ENCODE data around the gene CCDC57.

CCDC57 gene

DNA sequence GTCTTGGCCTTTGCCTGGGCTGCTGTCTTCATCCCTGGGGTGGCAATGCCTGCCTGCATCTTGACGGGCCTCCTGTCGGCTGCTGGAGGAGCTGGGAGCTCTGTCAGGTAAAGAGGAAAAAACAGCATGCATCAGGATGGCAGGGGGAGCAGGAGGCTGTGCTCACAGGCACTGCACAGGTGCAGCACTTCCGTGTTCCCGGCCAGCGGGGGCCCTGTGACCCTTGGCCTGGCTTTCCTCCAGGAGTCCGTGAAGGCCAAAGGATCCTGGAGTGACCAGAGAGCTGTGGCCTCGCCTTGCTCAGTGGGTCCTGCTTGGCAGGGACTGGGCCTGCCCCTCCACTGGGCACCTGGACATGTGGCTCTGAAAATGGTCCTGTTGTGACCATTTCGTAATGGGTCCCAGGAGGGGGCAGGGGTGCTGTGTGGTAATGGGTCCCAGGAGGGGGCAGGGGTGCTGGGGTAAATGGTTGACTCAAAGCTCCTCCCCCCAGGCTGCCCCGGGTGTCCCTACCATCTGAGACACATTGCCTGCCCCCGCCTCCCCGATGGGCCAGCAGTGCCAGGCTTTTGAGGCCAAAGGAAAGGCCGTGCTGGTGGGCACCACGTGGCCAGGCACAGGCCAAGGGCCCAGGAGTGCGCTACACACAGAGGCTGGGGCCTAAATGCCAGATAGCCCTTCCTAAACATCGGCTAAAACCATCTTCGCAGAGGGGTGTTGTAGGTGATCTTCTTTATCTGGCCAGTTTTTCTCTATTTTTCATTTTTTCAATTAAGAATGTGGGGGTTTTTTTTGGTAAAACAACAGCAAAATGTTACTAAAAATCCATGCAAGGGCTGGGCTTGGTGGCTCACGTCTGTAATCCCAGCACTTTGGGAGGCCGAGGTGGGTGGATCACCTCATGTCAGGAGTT lies 110.6 kb downstream of the CCDC57 start:
- no peak for DNase-seq

DNA sequence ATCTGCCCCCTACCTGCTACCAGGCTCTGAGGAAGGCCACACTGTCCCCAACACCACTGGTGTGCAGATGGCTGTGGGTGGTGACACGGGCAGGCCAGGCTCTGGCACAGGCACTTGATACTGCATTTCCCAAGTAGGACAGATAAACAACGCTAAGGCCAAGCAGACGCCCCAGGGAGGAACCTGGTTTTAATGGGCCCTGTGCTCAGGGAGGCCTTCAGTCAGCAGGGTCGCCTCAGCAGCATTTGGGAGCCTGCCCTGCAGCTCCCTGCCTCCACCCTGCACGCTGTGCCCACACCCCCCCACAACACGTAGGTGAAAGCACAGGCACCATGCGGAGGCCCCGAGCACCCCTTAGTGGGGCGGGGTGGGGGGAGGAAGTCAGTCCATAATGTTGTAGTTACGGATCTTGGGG lies 111.3 kb downstream of the CCDC57 start:
- DNase-seq = no peak

DNA sequence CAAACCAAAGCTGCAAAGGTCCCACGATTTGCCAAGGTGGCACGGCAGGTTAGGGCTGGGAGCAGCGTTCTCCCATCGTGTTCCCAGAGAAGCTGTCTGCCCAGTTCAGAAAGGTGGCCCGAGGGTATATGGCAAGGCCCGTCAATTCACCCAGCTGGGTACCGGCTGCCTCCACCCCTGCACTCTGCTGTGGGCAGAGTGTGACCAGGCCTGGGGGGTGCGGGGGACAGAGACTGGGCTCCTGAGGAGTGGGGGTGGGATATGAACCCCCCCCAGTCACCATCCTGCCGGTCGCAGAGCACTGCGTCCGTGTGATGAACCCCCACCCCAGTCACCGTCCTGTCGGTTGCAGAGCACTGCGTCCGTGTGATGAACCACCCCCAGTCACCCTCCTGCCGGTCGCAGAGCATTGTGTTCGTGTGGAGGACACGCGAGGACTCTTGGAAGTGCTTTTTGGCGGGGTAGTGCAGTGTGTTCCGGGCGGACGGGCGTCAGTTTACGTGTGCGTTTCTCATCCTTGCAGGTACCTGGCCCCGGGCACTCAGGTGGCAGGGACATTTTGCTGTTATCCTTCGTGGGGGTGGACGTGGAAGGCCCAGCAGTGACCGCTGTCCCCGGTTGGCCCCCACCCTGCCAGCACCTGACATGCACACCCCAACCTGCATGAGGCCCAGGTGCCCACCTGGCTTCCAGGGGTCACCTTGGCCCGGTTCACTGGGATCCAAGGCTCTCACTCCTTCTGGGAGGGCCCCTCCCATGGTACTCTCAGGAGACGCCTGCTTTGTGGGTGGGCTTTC lies 111.9 kb downstream of the CCDC57 start:
- DNase-seq = no peak

DNA sequence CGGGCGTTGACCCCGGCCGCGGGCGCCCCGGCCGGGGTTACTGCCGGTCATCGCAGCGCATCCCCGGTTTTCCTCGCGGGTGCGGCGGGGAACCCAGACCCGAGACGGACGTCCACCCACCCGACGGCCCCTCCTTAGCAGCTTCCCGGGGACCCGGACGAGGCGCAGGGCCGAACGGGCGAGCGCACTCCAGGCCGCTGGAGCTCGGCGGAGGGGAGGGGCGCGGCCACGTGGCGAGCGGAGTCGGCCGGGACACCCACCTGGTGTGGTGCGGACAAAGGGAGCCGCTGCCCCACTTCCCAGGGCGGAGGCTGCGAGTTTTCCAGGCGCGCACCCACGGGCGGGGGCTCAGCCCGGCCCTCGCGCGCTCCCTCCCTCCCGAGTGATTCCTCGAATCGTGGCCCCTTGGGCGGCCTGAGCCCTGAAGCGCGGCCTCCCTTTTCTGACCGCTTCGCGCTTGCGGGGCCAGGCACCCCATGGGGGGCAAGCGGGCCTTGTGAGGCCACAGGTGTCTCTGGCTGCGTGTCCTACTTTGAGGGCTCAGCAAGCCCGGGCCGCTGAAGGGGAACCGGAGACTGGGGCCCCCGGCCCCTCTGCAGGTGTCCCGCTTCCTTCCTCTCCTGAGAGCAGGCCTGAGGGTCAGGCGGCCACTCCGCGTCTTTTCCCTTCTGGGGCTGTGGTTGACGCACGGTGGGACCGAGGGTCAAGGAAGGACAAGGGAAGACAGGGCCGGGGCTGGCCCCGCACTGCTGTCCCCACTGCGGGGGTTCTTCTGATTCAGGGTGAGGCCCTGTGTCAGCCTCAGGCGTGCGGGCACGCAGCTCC lies 113.5 kb downstream of the CCDC57 start:
- DNase-seq = no peak

DNA sequence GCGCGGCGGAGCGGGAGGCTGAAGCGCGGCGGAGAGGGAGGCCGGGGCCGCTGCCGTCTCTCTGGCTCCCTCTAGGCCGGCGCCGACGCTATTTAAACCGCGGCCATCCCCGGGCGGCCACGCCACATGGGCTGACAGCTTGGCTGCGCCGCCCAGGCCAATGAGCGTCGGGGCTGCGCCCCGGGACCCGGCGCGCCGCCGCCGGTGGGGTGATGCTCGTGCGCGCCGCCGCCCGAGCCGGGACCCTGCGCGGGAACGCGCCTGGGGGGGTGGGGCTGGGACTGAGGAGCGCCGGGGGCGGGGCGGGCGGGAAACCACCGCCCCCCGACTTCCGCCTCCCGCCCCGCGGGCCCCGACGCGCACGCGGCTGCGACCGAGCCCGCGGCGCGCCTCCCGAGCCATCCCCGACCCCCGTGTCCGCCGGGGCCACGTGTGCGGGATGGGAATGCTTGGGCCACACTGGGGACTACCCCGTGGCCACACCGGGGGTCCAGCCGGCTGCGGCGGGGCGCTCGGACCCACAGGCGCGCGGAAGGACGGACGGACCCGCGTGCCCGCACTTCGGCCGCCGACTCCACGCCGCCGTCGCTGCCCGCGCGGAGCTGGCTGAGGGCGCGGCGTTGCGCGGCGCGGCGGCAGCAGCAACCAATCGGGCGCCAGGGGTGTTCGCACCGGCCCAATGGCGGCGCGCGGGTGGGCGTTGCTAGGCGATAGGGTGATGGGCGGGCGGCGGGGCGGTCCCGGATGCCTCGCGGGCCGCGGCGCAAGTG lies 114.3 kb downstream of the CCDC57 start, which contains the start of gene FASN:
TSS of gene FASN (minus strand) at position 68 of the 770 bp plus-strand sequence. CDS start 1,791 bp downstream, outside the sequence.
- DNase-seq = peak; percentile 82

DNA sequence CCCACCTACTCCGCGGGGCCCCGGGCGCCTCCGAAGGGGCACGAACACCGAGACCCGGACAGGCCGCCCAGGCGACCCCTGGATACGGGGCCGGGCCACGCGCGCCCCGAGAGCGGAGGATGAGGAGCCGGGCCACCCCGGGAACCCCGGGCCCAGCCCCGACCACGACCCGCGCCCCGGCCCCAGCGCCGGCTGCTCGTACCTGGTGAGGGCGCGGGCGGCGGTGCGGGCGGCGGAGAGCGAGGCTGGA lies 114.8 kb downstream of the CCDC57 start:
- no peak for DNase-seq

DNA sequence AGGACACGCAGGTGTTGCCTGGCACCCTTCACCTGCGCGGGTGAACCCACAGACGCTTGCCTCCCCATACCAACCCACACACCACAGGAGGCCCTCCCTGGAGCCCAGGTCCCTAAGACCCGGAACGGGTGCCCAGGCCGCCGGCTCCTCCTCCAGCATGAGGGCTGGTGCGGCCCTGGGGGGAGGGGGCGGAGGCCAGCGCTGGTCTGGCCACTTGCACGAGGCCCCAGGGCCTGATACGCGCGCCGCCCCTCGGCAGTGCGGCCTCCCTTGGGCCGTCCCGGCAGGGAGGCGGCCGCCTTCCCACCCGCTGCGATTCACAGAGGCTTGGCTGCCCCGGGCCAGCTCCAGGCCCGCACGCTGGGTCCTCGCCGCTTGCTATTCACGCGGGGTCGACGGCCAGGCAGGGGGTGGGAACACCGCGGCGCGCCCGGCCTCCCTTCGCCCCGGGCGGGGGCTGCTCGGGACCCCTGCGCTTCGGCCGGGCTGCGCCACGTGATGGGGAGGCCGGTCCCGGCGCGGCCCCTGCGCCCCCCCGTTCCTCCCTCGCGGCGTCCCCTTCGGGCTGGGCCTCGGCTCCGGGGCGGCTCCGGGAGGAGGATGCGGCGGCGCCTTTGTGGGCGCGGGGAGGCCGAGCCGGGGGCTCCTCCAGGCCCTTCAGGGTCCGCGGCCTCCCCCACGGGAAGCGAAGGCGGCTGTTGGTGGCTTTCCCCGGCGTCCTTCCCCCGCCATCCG lies 115.3 kb downstream of the CCDC57 start:
- no peak for DNase-seq

DNA sequence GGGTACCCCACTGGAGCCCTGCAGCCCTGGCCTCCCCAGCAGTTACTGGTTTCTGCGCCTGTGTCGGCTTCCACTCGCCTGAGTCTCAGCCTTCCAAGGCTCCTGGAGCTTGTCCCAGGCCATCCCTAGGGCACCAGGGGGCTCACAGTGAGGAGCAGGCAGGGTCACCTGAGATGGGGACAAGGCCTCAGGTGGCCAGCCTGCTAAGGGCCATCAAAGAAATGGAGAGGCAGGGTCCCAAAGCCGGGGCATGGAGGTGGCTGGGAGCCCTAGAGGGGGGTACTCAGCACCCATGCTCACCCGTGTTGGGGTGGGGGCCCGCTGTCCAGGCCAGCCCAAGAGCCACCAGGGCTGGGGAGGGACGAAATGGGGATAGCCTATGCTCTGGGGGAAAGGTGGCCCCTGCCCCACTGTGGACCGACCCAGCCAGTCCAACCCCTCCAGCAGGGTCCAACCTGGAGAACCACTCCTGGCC lies 115.9 kb downstream of the CCDC57 start:
- DNase-seq = no peak

DNA sequence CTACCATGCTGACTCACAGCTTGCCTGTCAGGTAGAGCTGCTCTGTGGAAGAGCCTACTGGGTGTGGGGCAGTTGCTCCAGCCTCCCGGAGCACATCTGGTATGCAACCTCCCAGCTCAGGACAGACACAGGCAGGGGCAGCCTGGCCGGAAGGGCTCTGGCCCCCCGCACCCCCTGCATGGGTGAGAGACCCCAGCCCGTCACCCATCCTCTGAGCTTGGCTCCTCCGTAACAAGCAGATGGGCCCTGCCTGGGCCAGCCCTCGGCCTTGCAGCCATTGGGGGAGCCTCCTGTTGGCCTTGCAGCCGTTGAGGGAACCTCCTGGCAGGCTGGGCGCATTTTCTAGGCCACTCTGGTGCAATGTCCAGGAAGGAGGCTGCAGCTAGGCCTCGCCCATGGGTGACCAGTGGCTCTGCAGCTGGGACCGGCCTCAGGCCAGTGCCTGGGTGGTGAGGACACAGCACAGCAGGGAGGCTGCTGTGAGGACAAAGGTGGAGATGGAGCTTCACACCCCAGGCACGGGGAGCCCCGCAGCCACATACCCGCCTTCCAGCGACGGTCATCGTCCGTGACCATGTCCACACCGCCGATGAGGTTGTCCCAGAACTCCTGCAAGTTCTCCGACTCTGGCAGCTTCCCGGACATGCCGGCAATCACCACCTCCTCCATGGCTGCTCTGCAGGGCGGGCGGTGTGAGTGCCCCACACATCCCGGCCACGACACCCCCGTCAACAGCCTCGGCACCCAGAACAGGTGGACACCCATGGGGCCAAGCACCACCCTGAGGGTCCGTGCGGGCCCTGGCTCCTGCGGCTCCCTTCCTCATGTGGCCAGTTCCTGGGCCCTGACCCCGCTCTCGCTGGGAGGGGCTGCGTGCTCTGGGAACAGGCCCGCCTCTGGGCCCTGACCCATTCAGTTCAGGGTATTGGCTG lies 116.6 kb downstream of the CCDC57 start:
- DNase-seq = no peak

DNA sequence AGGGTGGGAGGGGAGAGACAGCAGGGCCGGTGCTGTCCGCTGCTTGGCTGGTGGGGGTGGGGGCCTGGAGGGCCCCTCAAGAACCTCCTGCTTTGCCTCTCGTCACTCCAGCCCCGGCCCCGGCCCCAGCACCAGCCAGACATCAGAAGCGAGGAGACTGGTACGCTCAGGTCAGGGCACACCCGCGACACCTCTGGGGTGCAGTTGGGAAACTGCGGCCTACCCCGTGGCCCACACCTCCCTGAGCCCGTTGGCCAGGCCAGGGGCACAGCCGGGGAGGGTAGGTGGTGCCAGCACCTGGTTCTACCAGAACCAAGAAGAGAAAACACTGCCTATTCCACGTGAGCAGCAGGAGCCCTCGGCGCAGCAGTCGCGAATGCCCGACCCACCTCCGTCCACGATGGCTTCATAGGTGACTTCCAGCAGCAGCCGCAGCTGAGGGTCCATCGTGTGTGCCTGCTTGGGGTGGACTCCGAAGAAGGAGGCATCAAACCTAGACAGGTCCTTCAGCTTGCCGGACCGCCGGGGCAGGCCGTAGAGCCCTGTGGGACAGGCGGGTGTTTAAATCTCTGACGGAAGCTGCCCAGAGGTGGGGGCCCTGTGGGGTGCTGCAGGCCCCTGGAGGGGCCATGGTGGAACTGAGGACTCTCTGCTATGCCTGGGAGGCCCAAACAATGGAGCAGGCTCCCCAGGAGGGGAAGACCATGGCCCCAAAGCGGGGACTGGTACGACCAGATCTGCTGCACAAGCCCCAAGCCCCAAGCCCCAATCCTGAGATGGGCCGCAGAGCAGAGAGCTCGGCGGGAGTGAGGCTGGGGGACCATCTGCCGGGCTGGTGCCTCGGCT lies 117.5 kb downstream of the CCDC57 start:
- no peak for DNase-seq

DNA sequence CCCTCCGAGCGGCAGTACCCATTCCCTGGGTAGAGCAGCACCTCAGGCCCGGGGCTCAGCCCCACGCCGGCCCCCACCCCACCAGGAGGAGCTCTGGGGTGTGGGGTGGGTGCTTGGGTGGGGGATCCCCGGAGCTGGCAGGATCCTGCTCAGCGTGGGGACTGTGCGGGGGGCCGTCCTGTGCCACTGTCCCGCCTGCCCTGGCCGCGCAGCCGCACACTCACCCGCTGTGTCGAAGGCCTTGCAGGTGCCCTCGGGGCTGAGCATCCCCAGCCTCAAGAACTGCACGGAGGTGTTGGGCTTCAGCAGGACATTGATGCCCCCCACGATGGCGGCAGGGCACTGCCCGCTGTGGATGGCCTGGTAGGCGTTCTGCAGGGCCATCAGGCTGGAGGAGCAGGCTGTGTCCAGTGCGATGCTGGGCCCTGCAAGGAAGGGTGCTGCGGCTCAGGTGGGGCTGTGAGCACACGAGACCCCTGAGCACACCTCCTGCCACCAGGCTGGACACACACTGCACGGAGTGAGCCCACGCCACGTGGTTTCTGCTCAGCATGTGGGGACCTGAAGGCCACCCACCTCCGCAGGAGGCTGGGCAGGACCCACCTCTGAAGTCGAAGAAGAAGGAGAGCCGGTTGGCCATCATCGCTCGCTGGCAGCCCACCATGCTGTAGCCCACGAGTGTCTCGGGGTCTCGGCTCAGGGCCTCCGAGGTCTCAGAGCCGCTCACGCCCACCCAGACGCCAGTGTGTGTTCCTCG lies 119.5 kb downstream of the CCDC57 start:
- DNase-seq = no peak

DNA sequence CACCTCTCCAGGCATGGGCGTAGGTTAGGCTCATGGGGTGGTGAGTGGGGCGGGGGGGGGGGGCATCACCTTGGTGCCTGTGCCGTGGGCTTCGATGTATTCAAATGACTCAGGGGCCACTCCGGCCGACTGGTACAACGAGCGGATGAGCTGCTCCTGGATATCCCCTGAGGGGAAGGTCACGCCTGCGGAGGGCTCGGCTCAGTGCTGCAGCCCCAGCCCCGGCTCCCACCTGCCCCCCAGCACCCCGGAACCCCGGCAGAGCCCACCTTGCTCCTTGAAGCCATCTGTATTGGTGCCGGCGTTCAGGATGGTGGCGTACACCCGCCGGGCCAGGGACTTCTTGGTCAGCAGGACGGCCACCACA lies 120.0 kb downstream of the CCDC57 start:
- DNase-seq = no peak

DNA sequence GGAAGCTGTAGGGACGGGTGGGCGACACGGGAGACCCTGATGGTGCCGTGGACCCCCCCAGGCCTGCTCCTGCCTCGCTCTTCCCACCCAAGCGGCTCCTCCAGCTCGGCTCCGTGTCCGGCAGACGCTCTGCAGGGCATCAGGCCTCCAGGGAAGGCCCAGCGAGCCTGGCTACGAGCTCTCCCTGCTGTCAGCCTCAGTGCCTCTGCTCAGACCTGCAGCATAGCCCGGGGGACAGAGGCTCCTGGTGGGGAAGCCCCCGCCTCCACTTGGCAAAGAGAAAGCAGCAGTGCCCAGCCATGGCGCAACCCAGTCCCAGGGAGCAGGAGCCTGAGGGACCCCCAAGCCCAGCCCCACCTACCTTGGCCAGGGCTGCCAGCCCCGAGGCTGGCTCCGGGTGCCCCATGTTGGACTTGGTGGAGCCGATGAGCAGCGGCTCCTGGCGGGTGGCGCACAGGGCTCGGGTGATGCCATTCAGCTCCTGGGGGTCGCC lies 120.5 kb downstream of the CCDC57 start:
- DNase-seq = no peak

DNA sequence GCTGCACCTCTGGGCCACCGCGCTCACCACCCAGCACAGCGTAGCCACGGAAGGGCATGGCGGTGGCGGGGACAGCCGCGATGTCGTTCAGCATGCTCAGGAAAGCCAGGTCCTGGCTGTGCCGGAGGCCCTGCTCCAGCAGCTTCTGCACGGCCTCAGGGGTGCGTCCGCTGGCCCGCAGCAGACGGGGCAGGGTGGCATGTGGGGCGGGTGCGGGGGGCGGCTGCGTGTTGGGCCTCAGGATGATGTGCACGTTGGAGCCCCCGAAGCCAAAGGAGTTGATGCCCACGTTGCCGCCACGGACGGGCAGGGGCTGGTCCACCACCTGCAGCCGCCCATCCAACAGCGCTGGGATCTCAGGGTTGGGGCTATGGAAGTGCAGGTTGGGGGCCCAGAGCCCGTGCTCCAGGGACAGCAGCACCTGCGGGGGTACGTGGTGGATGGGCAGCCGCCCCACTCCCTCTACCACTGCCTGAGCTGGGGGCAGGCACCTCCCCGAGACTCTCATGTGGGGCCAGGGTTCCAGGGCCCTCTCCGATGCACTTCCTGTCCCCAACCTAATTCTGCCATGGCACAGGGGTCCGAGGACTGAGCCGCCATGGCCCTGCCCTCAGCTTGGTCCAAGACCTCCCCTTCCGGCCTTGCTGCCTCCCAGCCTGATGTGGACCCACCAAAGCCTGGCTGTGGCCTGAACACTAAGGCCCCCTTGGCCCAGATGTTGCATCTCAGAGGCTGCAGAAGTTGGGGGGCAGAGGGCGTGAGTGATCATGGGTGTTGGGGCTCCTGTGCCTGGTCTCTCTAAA lies 121.2 kb downstream of the CCDC57 start:
- DNase-seq = no peak

DNA sequence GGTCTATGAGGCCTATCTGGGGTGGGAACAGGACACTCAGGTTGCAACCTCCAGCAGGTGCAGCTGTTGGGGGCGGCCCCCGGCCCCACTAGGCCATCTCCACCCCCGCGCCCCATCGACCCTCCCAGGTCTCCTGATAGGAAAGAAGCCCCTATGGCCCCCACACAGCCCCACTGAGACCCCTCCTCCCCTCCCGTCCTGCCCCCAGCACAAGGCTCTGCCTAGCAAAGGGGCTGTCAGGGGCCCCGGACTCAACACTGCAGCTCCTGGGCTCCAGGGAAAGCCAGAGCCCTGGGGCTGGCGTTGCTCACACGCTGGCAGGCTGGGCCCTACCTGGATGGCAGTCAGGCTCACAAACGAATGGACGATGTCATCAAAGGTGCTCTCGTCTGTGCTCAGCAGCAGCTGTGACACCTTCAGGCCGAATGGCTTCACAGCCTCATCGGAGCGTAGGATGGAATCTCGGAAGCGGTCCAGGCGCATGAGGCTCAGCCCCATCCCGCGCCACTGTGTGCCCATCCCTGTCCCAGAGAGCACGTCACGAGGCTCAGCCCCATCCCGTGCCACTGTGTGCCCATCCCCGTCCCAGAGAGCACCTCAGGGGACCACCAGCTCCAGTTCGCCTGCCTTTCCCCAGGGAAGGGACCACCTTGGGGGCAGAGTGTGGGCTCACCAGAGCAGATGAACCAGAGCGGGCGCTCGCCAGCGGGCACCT lies 121.9 kb downstream of the CCDC57 start:
- DNase-seq = no peak

DNA sequence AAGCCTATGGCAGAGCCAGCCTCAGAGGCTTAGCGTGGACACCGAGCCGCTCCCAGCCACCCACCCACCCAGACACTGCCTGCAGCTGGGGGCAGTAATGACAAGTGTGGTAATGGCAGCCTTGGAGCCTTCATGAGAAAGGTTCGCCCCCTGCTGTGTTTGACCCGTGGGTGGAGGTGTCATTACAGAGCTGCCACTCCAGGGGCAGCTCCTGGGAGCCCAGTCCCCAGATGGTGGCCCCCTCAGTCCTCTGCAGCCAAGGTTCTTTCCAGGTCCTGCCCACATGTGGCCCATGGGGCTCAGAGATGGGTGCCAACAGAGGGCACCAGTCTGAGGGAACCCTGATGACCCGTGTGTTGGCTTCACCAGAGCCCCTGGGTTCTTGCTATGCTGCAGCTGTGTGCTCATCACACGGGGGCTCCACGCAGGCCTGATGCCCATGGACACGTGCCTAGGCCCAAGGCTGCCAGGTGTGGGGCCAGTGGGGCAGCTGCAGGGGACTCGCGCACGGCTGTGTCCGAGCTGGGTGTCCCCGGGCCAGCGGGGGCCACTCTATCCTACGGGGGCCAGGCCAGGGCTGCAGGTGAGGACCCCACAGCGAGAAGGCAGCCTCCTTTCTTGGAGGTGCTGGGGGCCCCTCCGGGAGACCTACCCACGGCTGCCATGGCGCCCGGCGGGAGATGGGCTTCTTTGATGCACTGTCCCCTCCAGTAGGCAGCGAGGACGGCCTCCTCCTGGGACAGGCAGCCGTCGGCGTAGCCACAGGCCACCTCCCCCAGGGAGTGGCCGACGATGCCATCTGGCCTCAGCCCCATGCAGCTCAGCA lies 122.7 kb downstream of the CCDC57 start:
- DNase-seq = no peak
